Measurements from ENCODE around the gene PSD. TPM values are rescaled to one million over a fixed set of nuclear protein-coding genes. Genes with fewer than 3 reads are reported as not detected.

The PSD gene
- total and polyA plus RNA-seq, 9 of the 15 experiments (the other 6 are each of a cell fraction or from before 2014, with no cell fraction given): 0.11 to 1.7 (median 0.54) TPM; not detected in 2

- TF ChIP-seq, protein P1, sequence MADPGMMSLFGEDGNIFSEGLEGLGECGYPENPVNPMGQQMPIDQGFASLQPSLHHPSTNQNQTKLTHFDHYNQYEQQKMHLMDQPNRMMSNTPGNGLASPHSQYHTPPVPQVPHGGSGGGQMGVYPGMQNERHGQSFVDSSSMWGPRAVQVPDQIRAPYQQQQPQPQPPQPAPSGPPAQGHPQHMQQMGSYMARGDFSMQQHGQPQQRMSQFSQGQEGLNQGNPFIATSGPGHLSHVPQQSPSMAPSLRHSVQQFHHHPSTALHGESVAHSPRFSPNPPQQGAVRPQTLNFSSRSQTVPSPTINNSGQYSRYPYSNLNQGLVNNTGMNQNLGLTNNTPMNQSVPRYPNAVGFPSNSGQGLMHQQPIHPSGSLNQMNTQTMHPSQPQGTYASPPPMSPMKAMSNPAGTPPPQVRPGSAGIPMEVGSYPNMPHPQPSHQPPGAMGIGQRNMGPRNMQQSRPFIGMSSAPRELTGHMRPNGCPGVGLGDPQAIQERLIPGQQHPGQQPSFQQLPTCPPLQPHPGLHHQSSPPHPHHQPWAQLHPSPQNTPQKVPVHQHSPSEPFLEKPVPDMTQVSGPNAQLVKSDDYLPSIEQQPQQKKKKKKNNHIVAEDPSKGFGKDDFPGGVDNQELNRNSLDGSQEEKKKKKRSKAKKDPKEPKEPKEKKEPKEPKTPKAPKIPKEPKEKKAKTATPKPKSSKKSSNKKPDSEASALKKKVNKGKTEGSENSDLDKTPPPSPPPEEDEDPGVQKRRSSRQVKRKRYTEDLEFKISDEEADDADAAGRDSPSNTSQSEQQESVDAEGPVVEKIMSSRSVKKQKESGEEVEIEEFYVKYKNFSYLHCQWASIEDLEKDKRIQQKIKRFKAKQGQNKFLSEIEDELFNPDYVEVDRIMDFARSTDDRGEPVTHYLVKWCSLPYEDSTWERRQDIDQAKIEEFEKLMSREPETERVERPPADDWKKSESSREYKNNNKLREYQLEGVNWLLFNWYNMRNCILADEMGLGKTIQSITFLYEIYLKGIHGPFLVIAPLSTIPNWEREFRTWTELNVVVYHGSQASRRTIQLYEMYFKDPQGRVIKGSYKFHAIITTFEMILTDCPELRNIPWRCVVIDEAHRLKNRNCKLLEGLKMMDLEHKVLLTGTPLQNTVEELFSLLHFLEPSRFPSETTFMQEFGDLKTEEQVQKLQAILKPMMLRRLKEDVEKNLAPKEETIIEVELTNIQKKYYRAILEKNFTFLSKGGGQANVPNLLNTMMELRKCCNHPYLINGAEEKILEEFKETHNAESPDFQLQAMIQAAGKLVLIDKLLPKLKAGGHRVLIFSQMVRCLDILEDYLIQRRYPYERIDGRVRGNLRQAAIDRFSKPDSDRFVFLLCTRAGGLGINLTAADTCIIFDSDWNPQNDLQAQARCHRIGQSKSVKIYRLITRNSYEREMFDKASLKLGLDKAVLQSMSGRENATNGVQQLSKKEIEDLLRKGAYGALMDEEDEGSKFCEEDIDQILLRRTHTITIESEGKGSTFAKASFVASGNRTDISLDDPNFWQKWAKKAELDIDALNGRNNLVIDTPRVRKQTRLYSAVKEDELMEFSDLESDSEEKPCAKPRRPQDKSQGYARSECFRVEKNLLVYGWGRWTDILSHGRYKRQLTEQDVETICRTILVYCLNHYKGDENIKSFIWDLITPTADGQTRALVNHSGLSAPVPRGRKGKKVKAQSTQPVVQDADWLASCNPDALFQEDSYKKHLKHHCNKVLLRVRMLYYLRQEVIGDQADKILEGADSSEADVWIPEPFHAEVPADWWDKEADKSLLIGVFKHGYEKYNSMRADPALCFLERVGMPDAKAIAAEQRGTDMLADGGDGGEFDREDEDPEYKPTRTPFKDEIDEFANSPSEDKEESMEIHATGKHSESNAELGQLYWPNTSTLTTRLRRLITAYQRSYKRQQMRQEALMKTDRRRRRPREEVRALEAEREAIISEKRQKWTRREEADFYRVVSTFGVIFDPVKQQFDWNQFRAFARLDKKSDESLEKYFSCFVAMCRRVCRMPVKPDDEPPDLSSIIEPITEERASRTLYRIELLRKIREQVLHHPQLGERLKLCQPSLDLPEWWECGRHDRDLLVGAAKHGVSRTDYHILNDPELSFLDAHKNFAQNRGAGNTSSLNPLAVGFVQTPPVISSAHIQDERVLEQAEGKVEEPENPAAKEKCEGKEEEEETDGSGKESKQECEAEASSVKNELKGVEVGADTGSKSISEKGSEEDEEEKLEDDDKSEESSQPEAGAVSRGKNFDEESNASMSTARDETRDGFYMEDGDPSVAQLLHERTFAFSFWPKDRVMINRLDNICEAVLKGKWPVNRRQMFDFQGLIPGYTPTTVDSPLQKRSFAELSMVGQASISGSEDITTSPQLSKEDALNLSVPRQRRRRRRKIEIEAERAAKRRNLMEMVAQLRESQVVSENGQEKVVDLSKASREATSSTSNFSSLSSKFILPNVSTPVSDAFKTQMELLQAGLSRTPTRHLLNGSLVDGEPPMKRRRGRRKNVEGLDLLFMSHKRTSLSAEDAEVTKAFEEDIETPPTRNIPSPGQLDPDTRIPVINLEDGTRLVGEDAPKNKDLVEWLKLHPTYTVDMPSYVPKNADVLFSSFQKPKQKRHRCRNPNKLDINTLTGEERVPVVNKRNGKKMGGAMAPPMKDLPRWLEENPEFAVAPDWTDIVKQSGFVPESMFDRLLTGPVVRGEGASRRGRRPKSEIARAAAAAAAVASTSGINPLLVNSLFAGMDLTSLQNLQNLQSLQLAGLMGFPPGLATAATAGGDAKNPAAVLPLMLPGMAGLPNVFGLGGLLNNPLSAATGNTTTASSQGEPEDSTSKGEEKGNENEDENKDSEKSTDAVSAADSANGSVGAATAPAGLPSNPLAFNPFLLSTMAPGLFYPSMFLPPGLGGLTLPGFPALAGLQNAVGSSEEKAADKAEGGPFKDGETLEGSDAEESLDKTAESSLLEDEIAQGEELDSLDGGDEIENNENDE (IDR thresholded peaks at IDR 0.05; ENCODE audit: low read depth, low read length): no peak
- TF ChIP-seq PKNOX1 (IDR thresholded peaks at IDR 0.05): peak; percentile 35; the same call in 1 of the 2 replicates
- no peak for TF ChIP-seq POLR2AphosphoS5 (IDR thresholded peaks at IDR 0.05; ENCODE audit: control insufficient read depth, insufficient read depth, low read depth, low read length)
- TF ChIP-seq, protein P2, sequence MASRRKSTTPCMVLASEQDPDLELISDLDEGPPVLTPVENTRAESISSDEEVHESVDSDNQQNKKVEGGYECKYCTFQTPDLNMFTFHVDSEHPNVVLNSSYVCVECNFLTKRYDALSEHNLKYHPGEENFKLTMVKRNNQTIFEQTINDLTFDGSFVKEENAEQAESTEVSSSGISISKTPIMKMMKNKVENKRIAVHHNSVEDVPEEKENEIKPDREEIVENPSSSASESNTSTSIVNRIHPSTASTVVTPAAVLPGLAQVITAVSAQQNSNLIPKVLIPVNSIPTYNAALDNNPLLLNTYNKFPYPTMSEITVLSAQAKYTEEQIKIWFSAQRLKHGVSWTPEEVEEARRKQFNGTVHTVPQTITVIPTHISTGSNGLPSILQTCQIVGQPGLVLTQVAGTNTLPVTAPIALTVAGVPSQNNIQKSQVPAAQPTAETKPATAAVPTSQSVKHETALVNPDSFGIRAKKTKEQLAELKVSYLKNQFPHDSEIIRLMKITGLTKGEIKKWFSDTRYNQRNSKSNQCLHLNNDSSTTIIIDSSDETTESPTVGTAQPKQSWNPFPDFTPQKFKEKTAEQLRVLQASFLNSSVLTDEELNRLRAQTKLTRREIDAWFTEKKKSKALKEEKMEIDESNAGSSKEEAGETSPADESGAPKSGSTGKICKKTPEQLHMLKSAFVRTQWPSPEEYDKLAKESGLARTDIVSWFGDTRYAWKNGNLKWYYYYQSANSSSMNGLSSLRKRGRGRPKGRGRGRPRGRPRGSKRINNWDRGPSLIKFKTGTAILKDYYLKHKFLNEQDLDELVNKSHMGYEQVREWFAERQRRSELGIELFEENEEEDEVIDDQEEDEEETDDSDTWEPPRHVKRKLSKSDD (conservative IDR thresholded peaks at IDR 0.05; ENCODE audit: low read length): no peak
- TF ChIP-seq MED1 (CRISPR knock-in tag; IDR thresholded peaks at IDR 0.05; ENCODE audit: borderline replicate concordance): no peak
- peak; percentile 93; the same call in 1 of the 2 replicates for TF ChIP-seq NFRKB (IDR thresholded peaks at IDR 0.05; ENCODE audit: low read depth)
- TF ChIP-seq CBX1 (IDR thresholded peaks at IDR 0.05; ENCODE audit: low read depth): no peak
- no peak for TF ChIP-seq TEAD2 (tag; IDR thresholded peaks at IDR 0.05)
- no peak; the same call in 1 of the 2 replicates for TF ChIP-seq ESRRA (IDR thresholded peaks at IDR 0.05; ENCODE audit: borderline replicate concordance, low read depth)
- no peak for TF ChIP-seq KAT7 (CRISPR knock-in tag; IDR thresholded peaks at IDR 0.05; ENCODE audit: borderline replicate concordance)
- TF ChIP-seq MCM7 (IDR thresholded peaks at IDR 0.05): no peak
- TF ChIP-seq WHSC1 (IDR thresholded peaks at IDR 0.05; ENCODE audit: low read length): no peak
- TF ChIP-seq RBFOX2 (IDR thresholded peaks at IDR 0.05; ENCODE audit: low read depth, low read length): peak; percentile 38; the same call in 1 of the 2 replicates
Observed at GRCh38 chr10:102455893-102456471, 37.4 kb upstream of the PSD start (continued).
